Measurements from ENCODE around the gene SERPINA1. TPM values are rescaled to one million over a fixed set of nuclear protein-coding genes. Genes with fewer than 3 reads are reported as not detected.

The SERPINA1 gene
- total RNA-seq, 1 experiment from 2014 or later = not detected

- Histone ChIP-seq H2BK120ac (ENCODE audit: low read depth, low read length, poor library complexity, severe bottlenecking) (no peak overlapping the region), H3K4me2 (ENCODE audit: insufficient read depth, insufficient read length, low read length) (no peak overlapping the region), H2BK12ac (ENCODE audit: insufficient read length, low read depth, low read length) (no peak overlapping the region), H3K9me3 (ENCODE audit: control insufficient read depth, low read depth, low read length) (no peaks in the 10 kb centered on the region), H2BK15ac (ENCODE audit: low read depth, low read length) (no peak overlapping the region), H3K23ac (ENCODE audit: insufficient read length, low read depth, low read length) (no peak overlapping the region), H3T11ph (ENCODE audit: low read length) (no peak overlapping the region), H3K56ac (ENCODE audit: insufficient read length, low read depth, low read length) (no peak overlapping the region), H2AFZ (ENCODE audit: low read length) (no peak overlapping the region), H4K91ac (ENCODE audit: insufficient read length, low read depth, low read length) (no peak overlapping the region), H3K14ac (ENCODE audit: insufficient read depth, low read length) (no peak overlapping the region), H2BK20ac (ENCODE audit: low read depth, low read length, poor library complexity, severe bottlenecking) (no peak overlapping the region), H4K20me1 (ENCODE audit: control insufficient read depth, insufficient read depth, insufficient read length) (no peaks in the 10 kb centered on the region), H3K4me1 (ENCODE audit: insufficient read depth, low read length) (peaks cover 14% of the 10 kb centered on the region), H4K5ac (ENCODE audit: insufficient read length, low read depth, low read length) (no peak overlapping the region), H3K79me2 (ENCODE audit: insufficient read depth, low read length) (no peaks in the 10 kb centered on the region), H3K18ac (ENCODE audit: insufficient read length, low read depth, low read length) (no peak overlapping the region), H2AK5ac (ENCODE audit: insufficient read length, low read length) (no peak overlapping the region), H3K9ac (ENCODE audit: extremely low read depth, insufficient read length, low read length) (no peak overlapping the region), H4K8ac (replicated peaks; ENCODE audit: insufficient read length, low read depth, low read length) (no peak overlapping the region), H3K27me3 (ENCODE audit: insufficient read depth, low read length) (no peaks in the 10 kb centered on the region), H3K27ac (ENCODE audit: insufficient read length, low read depth, low read length) (no peak overlapping the region), H3K4ac (ENCODE audit: low read depth, low read length) (no peak overlapping the region), H2BK5ac (ENCODE audit: insufficient read length, low read length) (no peak overlapping the region), H3K23me2 (ENCODE audit: insufficient read length, low read depth, low read length, poor library complexity, severe bottlenecking) (no peaks in the 10 kb centered on the region), H3K79me1 (ENCODE audit: insufficient read depth, low read depth, low read length, poor library complexity, severe bottlenecking) (no peaks in the 10 kb centered on the region)
- Mint-ChIP-seq H3K4me3 (no peak overlapping the region; a peak in 1 of 5 replicates), H3K4me1 (peaks cover 61 to 64% of the 10 kb centered on the region in 2 experiments), H3K27ac (peak overlapping the region in 1 of 3 experiments; percentile 88; a peak in 2 of 7 replicates), H3K9me3 (no peaks in the 10 kb centered on the region; a peak in 1 of 5 replicates), H3K27me3 (ENCODE audit: low read depth) (peaks cover 19% of the 10 kb centered on the region), H3K36me3 (ENCODE audit: insufficient read depth in 1 of 3, low read depth in 3 of 3) (no peaks in the 10 kb centered on the region; a peak in 1 of 7 replicates)
- no peak for TF ChIP-seq CTCF (conservative IDR thresholded peaks at IDR 0.05)
- DNase-seq = no peak
- no CpG with 5 or more reads among the region's 5 CpGs for WGBS (ENCODE audit: extremely low coverage, insufficient read length, low lambda C conversion rate)
Measured at GRCh38 chr14:94398536-94398935, 10.1 kb upstream of the SERPINA1 start.

Measured in H9 (cell line).